Endothelial cell of umbilical vein (primary cell): ENCODE measurements around the gene NLRP4.

Source experiments
- EZH2 ChIP-seq: IDR thresholded peaks from 2 replicates; pipeline ENCODE4 v1.6.1; 2012; ENCODE audit warnings: borderline replicate concordance, low read depth, mild to moderate bottlenecking, moderate library complexity, low read length, inconsistent platforms; ENCODE audit not compliant: severe bottlenecking
- MAX ChIP-seq: IDR thresholded peaks from 2 replicates; pipeline ENCODE4 v1.6.1; 2011; ENCODE audit not compliant: insufficient read depth, insufficient read length
- POLR2AphosphoS5 ChIP-seq: IDR thresholded peaks from 2 replicates; pipeline ENCODE4 v1.6.1; 2012; ENCODE audit warnings: low read depth, mild to moderate bottlenecking, control low read depth, low read length, moderate library complexity; ENCODE audit not compliant: insufficient read depth
- TF ChIP-seq, protein P1 (sequence below), 2 donors: IDR thresholded peaks; 1 replicate in 1 of 2; 2 replicates in 1 of 2; pipeline ENCODE4 v1.5.1; 2011; ENCODE audit warnings: low read length in 2 of 2, mild to moderate bottlenecking in 2 of 2, moderate library complexity in 2 of 2, control low read depth in 1 of 2, inconsistent platforms in 1 of 2, low read depth in 1 of 2; ENCODE audit not compliant: insufficient read depth in 1 of 2; ENCODE audit errors: extremely low read depth in 1 of 2

GRCh38 chr19:55898911-55899310 is 62.6 kb downstream of the NLRP4 start:
- TF ChIP-seq, protein P1, sequence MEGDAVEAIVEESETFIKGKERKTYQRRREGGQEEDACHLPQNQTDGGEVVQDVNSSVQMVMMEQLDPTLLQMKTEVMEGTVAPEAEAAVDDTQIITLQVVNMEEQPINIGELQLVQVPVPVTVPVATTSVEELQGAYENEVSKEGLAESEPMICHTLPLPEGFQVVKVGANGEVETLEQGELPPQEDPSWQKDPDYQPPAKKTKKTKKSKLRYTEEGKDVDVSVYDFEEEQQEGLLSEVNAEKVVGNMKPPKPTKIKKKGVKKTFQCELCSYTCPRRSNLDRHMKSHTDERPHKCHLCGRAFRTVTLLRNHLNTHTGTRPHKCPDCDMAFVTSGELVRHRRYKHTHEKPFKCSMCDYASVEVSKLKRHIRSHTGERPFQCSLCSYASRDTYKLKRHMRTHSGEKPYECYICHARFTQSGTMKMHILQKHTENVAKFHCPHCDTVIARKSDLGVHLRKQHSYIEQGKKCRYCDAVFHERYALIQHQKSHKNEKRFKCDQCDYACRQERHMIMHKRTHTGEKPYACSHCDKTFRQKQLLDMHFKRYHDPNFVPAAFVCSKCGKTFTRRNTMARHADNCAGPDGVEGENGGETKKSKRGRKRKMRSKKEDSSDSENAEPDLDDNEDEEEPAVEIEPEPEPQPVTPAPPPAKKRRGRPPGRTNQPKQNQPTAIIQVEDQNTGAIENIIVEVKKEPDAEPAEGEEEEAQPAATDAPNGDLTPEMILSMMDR (IDR thresholded peaks at IDR 0.05; ENCODE audit: extremely low read depth in 1 of 2, insufficient read depth in 1 of 2, low read depth in 1 of 2, low read length in 2 of 2), result no peak
- no peak for TF ChIP-seq POLR2AphosphoS5
- TF ChIP-seq EZH2, result no peak
- TF ChIP-seq MAX, result no peak
